H1 (cell line): Measurements from ENCODE around the gene ITIH6. TPM values are rescaled to one million over a fixed set of nuclear protein-coding genes. Genes with fewer than 3 reads are reported as not detected.

ENCODE experiments used
- CTCF ChIA-PET: fragments of 300-600 bp; sonication (Branson Sonifier 250); formaldehyde crosslinking; loops from one replicate; lab custom pipeline; 2021; ENCODE audit not compliant: partially characterized antibody; lab: Charles Lee
- POLR2A ChIA-PET: fragments of 300-600 bp; sonication (Branson Sonifier 250); formaldehyde crosslinking; loops from one replicate; lab custom pipeline; 2021; ENCODE audit warnings: inconsistent platforms; ENCODE audit not compliant: partially characterized antibody; lab: Charles Lee
- DNase-seq, 2 experiments: peaks; one replicate each; pipeline versions ENCODE4 v3.0.0 to v3.0.0-alpha.2; 2010 to 2022; ENCODE audit warnings: low spot score in 2 of 2, low read depth in 1 of 2, mixed read lengths in 1 of 2
- FAIRE-seq: peaks from 2 replicates; lab custom pipeline; 2011; peaks lifted over from hg19 to GRCh38; lab: Jason Lieb, UNC
- H2AFZ ChIP-seq: 2 replicates; pipeline ENCODE4 v1.8.1; 2012; ENCODE audit warnings: low read length, inconsistent platforms
- H2AK5ac ChIP-seq: 2 replicates; pipeline ENCODE4 v1.6.1; 2013; ENCODE audit warnings: low read depth, low read length
- H2BK120ac ChIP-seq: replicated peaks from 2 replicates; pipeline ENCODE3; 2013; ENCODE audit warnings: low read depth, low read length, inconsistent platforms
- H2BK12ac ChIP-seq: 2 replicates; pipeline ENCODE4 v1.6.1; 2013; ENCODE audit warnings: low read depth, low read length
- H2BK15ac ChIP-seq: 2 replicates; pipeline ENCODE4 v1.6.1; 2013; ENCODE audit warnings: low read length
- H2BK20ac ChIP-seq: 2 replicates; pipeline ENCODE4 v1.6.1; 2013; ENCODE audit warnings: low read length
- H2BK5ac ChIP-seq: 2 replicates; pipeline ENCODE4 v1.6.1; 2013; ENCODE audit warnings: low read depth, low read length
- H3K14ac ChIP-seq: 2 replicates; pipeline ENCODE4 v1.6.1; 2013; ENCODE audit warnings: inconsistent platforms; ENCODE audit not compliant: insufficient read length
- H3K18ac ChIP-seq: 2 replicates; pipeline ENCODE4 v1.6.1; 2013; ENCODE audit warnings: low read length; ENCODE audit errors: extremely low read depth
- H3K23ac ChIP-seq: 2 replicates; pipeline ENCODE4 v1.6.1; 2013; ENCODE audit warnings: inconsistent platforms; ENCODE audit not compliant: insufficient read length
- H3K23me2 ChIP-seq: 2 replicates; pipeline ENCODE4 v1.6.1; 2013; ENCODE audit warnings: low read depth, low read length
- H3K27ac ChIP-seq: 2 replicates; pipeline ENCODE4 v1.6.1; 2011; ENCODE audit warnings: low read depth, low read length, inconsistent platforms
- H3K27me3 ChIP-seq, 4 experiments: replicated peaks in 1 of 4; 1 replicate in 1 of 4; 2 replicates in 3 of 4; pipeline versions ENCODE4 v1.6.1 to v1.8.1; 2011 to 2013; ENCODE audit warnings: low read length in 3 of 4, mild to moderate bottlenecking in 3 of 4, inconsistent platforms in 2 of 4, mixed read lengths in 2 of 4, moderate library complexity in 1 of 4; ENCODE audit not compliant: control insufficient read depth in 3 of 4, insufficient read depth in 3 of 4; ENCODE audit errors: extremely low read depth in 1 of 4
- H3K36me3 ChIP-seq, 4 experiments: 2 replicates each; pipeline versions ENCODE4 v1.6.1 to v1.8.1; 2011 to 2013; ENCODE audit warnings: mild to moderate bottlenecking in 4 of 4, low read length in 3 of 4, moderate library complexity in 2 of 4, control low read depth in 1 of 4, inconsistent platforms in 1 of 4; ENCODE audit not compliant: insufficient read depth in 4 of 4, control insufficient read depth in 2 of 4
- H3K4ac ChIP-seq: replicated peaks from 2 replicates; pipeline ENCODE3; 2013; ENCODE audit warnings: low read length, low read depth, mixed read lengths, inconsistent platforms; ENCODE audit not compliant: insufficient read length
- H3K4me1 ChIP-seq, 4 experiments: replicated peaks in 1 of 4; 1 replicate in 1 of 4; 2 replicates in 3 of 4; pipeline versions ENCODE4 v1.6.1 to v1.8.1; 2011 to 2013; ENCODE audit warnings: low read length in 3 of 4, inconsistent platforms in 2 of 4, mixed read lengths in 1 of 4; ENCODE audit not compliant: insufficient read depth in 4 of 4, control insufficient read depth in 3 of 4
- H3K4me2 ChIP-seq, 2 experiments: 2 replicates each; pipeline versions ENCODE4 v1.6.1 to v1.8.1; 2011 to 2013; ENCODE audit warnings: low read depth in 2 of 2, low read length in 2 of 2, control low read depth in 1 of 2, inconsistent platforms in 1 of 2, mild to moderate bottlenecking in 1 of 2; ENCODE audit not compliant: insufficient read depth in 1 of 2
- H3K4me3 ChIP-seq, 4 experiments: fragments of 200-600, 300-600 bp in 1 of 4; sonication (generic), shearing (Covaris generic), sonication (Bioruptor Twin) in 1 of 4; 2 replicates each; pipeline versions ENCODE4 v1.5.1 to v1.8.1; 2011 to 2016; ENCODE audit warnings: low read length in 4 of 4, low read depth in 3 of 4, control low read depth in 2 of 4, inconsistent platforms in 2 of 4, mild to moderate bottlenecking in 2 of 4, mixed read lengths in 1 of 4, moderate library complexity in 1 of 4; ENCODE audit not compliant: insufficient read depth in 2 of 4; ENCODE audit errors: extremely low read depth in 1 of 4
- H3K56ac ChIP-seq: replicated peaks from 2 replicates; pipeline ENCODE3; 2013; ENCODE audit warnings: low read depth, mild to moderate bottlenecking, mixed read lengths, low read length, inconsistent platforms; ENCODE audit not compliant: insufficient read length
- H3K79me1 ChIP-seq: 2 replicates; pipeline ENCODE4 v1.6.1; 2013; ENCODE audit warnings: low read depth, low read length, control low read depth
- H3K79me2 ChIP-seq, 2 experiments: 2 replicates each; pipeline versions ENCODE4 v1.6.1 to v1.8.1; 2012 to 2013; ENCODE audit warnings: low read length in 2 of 2, mild to moderate bottlenecking in 2 of 2, inconsistent platforms in 1 of 2; ENCODE audit not compliant: insufficient read depth in 2 of 2, control insufficient read depth in 1 of 2
- H3K9ac ChIP-seq, 4 experiments: replicated peaks in 1 of 4; 1 replicate in 1 of 4; 2 replicates in 3 of 4; pipeline versions ENCODE4 v1.6.1 to v1.8.1; 2011 to 2013; ENCODE audit warnings: low read depth in 3 of 4, low read length in 3 of 4, control low read depth in 2 of 4, mild to moderate bottlenecking in 2 of 4, moderate library complexity in 2 of 4, inconsistent platforms in 1 of 4; ENCODE audit errors: extremely low read depth in 1 of 4
- H3K9me3 ChIP-seq, 2 experiments: 2 replicates each; pipeline versions ENCODE4 v1.6.1 to v1.8.1; 2012 to 2013; ENCODE audit warnings: mild to moderate bottlenecking in 2 of 2, moderate library complexity in 2 of 2, control low read depth in 1 of 2, inconsistent platforms in 1 of 2, low read depth in 1 of 2, low read length in 1 of 2, mixed read lengths in 1 of 2; ENCODE audit not compliant: insufficient read depth in 2 of 2
- H4K20me1 ChIP-seq, 2 experiments: replicated peaks in 1 of 2; 2 replicates each; pipeline versions ENCODE3 to v1.8.1; 2011 to 2013; ENCODE audit warnings: inconsistent platforms in 2 of 2, low read length in 2 of 2, mild to moderate bottlenecking in 1 of 2; ENCODE audit not compliant: insufficient read depth in 2 of 2, control insufficient read depth in 1 of 2
- H4K5ac ChIP-seq: 2 replicates; pipeline ENCODE4 v1.6.1; 2013; ENCODE audit warnings: low read length, low read depth, mixed read lengths, inconsistent platforms; ENCODE audit not compliant: insufficient read length
- H4K8ac ChIP-seq: 2 replicates; pipeline ENCODE4 v1.8.0; 2013; ENCODE audit warnings: mild to moderate bottlenecking, moderate library complexity, low read length, inconsistent platforms; ENCODE audit not compliant: insufficient read depth; ENCODE audit errors: extremely low read depth
- H4K91ac ChIP-seq: replicated peaks from 2 replicates; pipeline ENCODE3; 2013; ENCODE audit warnings: low read length, mixed read lengths, inconsistent platforms; ENCODE audit not compliant: insufficient read length
- CBX5 ChIP-seq: fragments of 300-800, 300-1000 bp; sonication (generic); IDR thresholded peaks from 2 replicates; pipeline ENCODE4 v1.7.1; 2016; ENCODE audit warnings: antibody characterized with exemption, low read length, low read depth
- CHD1 ChIP-seq: IDR thresholded peaks from 2 replicates; pipeline ENCODE4 v1.6.1; 2012; ENCODE audit warnings: low read depth, low read length, improper control_type of control experiment
- CTCF ChIP-seq, 3 experiments: IDR thresholded peaks; 1 replicate in 2 of 3; 2 replicates in 1 of 3; pipeline versions ENCODE4 v1.5.1 to v1.6.1; 2011; ENCODE audit warnings: low read length in 3 of 3, mild to moderate bottlenecking in 3 of 3, inconsistent platforms in 2 of 3, low read depth in 1 of 3, moderate library complexity in 1 of 3; ENCODE audit not compliant: insufficient read depth in 1 of 3; ENCODE audit errors: control extremely low read depth in 1 of 3
- EGR1 ChIP-seq: IDR thresholded peaks from 2 replicates; pipeline ENCODE4 v1.6.1; 2011; ENCODE audit warnings: low read depth, low read length, borderline replicate concordance
- RAD21 ChIP-seq, 2 experiments: IDR thresholded peaks in 1 of 2; conservative IDR thresholded peaks in 1 of 2; 2 replicates each; pipeline ENCODE4 v1.6.1; 2011; ENCODE audit warnings: low read depth in 2 of 2, low read length in 2 of 2, improper control_type of control experiment in 1 of 2, inconsistent platforms in 1 of 2, mild to moderate bottlenecking in 1 of 2, moderate library complexity in 1 of 2
- RXRA ChIP-seq: IDR thresholded peaks from 2 replicates; pipeline ENCODE4 v1.6.1; 2011; ENCODE audit warnings: low read depth, mild to moderate bottlenecking, low read length, moderate library complexity; ENCODE audit not compliant: insufficient read depth
- SP4 ChIP-seq: IDR thresholded peaks from 2 replicates; pipeline ENCODE4 v1.6.1; 2012; ENCODE audit warnings: low read length, inconsistent platforms
- WGBS, 2 experiments: shearing (Covaris generic) in 1 of 2; methylation state at CpG; one replicate each; pipeline versions ENCODE4 v1.1.6 to v1.1.7; 2013 to 2015; ENCODE audit warnings: low lambda C conversion rate in 2 of 2, mixed read lengths in 2 of 2, inconsistent platforms in 1 of 2, low coverage in 1 of 2, missing lambda C conversion rate in 1 of 2; ENCODE audit not compliant: insufficient replicate concordance in 2 of 2, insufficient coverage in 1 of 2, insufficient read length in 1 of 2; ENCODE audit errors: extremely low coverage in 1 of 2, missing lambda C conversion rate in 1 of 2; 5-methylcytosine and 5-hydroxymethylcytosine counted together
- polyA plus RNA-seq, 7 experiments: library from polyadenylated mRNA; depleted of rRNA in 3 of 7; stranded (reverse) in 5 of 7; unstranded in 2 of 7; fragments of >200 nt in 5 of 7; fragments of 200-250 nt in 2 of 7; gene quantifications; 1 replicate in 5 of 7; 2 replicates in 1 of 7; 4 replicates in 1 of 7; pipeline versions ENCODE4 v1.2.1 to v1.2.3, GENCODE V29; 2011 to 2013; ENCODE audit warnings: missing spikeins in 2 of 7, mixed read lengths in 2 of 7
- total RNA-seq: library from RNA; stranded (reverse); fragmentation: NEBNext Ultra II Directional; extraction: Animal tissue kit (Norgen Biotek cat#: 25700); gene quantifications from 2 replicates; pipeline ENCODE4 v1.2.1, GENCODE V29; 2021

The ITIH6 gene
- total and polyA plus RNA-seq, 2 of the 8 experiments (the other 6 are each of a cell fraction or from before 2014, with no cell fraction given) = 0.02 TPM; not detected in 1

DNA sequence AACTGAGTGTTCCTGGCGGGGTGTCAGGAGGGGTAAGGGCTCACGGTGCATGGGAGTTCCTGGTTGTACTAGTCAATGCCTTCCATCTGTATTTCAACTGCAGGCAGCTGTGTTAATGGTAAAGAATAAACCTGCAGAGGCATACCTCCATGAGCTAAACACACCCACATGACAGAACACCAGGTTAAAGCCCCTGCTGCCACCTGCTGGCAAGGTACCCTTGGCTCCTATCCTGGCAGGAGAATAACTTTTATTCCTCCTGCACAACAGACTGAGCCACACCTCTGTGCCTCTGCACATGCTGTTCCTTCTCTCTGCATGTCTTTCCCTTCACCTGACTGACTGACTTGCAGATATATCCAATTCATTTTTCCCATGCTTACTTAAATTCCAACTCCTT lies 11.1 kb downstream of the ITIH6 start:
- Histone ChIP-seq H3K4ac (no peak overlapping the region), H3K9ac (no peak overlapping the region), H3K79me1 (no peaks in the 10 kb centered on the region), H2BK120ac (no peak overlapping the region), H2BK15ac (no peak overlapping the region), H3K4me2 (no peak overlapping the region), H2AFZ (no peak overlapping the region), H3K18ac (no peak overlapping the region), H2BK20ac (no peak overlapping the region), H3K56ac (no peak overlapping the region), H2AK5ac (no peak overlapping the region), H4K8ac (no peak overlapping the region), H4K5ac (no peak overlapping the region), H3K4me1 (no peaks in the 10 kb centered on the region), H3K27me3 (no peaks in the 10 kb centered on the region), H3K9me3 (no peaks in the 10 kb centered on the region), H4K91ac (no peak overlapping the region), H3K79me2 (no peaks in the 10 kb centered on the region), H3K4me3 (no peak overlapping the region), H3K27ac (no peak overlapping the region), H3K23me2 (no peaks in the 10 kb centered on the region), H3K14ac (no peak overlapping the region), H2BK5ac (no peak overlapping the region), H4K20me1 (no peaks in the 10 kb centered on the region), H2BK12ac (no peak overlapping the region), H3K36me3 (no peaks in the 10 kb centered on the region), H3K23ac (no peak overlapping the region)
- POLR2A ChIA-PET = interaction anchor here (1.0 to 2.3 kb wide), 2 partner anchors 147 to 742 kb away, joined by 3 to 12 read pairs; no protein-coding TSS in a partner anchor
- CTCF ChIA-PET = interaction anchor here (0.6 to 2.3 kb wide), 8 partner anchors 28 to 331 kb away, joined by 3 to 14 read pairs (median 4); no protein-coding TSS in a partner anchor
- DNase-seq = no peak
- peak; percentile 37 to 65 (median 47) for TF ChIP-seq CTCF (IDR thresholded peaks at IDR 0.05; ENCODE audit: control extremely low read depth in 1 of 3, insufficient read depth in 1 of 3, low read depth in 1 of 3, low read length in 3 of 3)
- no peak for TF ChIP-seq RXRA
- TF ChIP-seq CHD1 = no peak
- TF ChIP-seq EGR1 = no peak
- TF ChIP-seq RAD21 (IDR thresholded peaks at IDR 0.05 in 1 of 2, conservative IDR thresholded peaks at IDR 0.05 in 1 of 2; ENCODE audit: low read depth in 2 of 2, low read length in 2 of 2) = peak; percentile 62 to 71
- no peak for TF ChIP-seq CBX5
- no peak for TF ChIP-seq SP4
- WGBS, 2 experiments = 75% methylated on average over 2 of the region's 2 CpGs; no CpG with 5 or more reads in 1 of the 2 experiments
- peak; percentile 80 for FAIRE-seq
